ENCODE measurements around the gene RERE.
"Not testable (repeated sequence)": the region's sequence is repeated elsewhere in the genome, so short reads cannot be mapped to it uniquely, and the experiment has no call there.

Gene RERE

DNA sequence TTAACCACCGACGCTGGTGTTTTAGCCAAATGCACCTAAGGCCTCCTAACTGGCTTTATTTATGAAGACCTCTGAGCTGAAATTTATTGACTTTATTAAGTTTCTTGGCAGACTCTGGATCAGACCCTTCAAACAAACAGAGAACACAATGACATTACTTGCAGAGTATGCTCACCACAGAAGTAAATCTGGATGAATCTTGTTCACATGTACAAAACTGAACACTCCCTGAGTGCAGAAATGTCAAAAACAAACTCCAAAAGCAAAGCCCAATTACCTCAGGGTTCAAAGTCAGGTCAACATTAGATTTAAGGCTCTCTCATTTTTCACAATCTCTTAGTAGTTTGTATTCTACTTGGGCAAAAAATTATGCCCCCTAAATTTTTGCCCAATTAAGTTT, 280.9 kb downstream of the RERE start:
- no peak for FAIRE-seq

DNA sequence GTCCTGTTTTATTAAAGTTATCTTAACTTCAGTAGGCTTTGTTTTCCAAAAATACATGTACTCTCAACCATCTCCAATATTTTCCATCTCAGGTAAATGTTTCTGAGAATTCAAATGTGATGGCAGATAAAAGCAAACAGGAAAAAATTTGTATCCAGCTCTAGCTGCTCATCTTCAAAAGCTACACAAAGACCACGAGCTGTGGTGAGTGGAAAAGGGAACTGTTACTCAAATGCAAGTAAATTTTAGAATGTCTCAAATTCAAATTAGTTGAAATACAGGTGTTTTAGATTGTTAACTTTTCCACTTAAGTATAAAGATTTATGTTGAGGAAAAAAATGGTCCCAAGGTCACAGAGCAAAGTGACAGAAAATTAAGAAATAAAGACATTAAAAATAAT, 283.5 kb downstream of the RERE start:
- FAIRE-seq = no peak

DNA sequence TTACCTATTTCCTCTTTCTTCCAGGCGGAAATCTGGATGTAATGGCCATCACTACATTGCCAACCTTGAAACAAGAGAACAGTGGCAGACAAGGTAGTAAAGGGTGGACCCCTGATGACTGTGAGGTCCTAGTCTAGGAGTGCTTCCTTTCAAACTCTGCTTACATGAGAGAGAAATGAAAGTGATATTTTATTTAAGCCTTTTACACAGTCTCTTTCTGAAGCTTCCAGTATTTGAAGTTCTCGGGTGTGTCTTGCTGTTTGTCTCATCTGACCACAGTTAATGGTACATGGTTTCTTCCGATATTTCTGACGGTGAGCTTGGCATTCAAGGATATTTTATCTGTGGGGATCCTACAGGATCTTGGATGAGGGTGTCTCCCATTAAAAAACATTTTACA, 284.3 kb downstream of the RERE start:
- FAIRE-seq = no peak

DNA sequence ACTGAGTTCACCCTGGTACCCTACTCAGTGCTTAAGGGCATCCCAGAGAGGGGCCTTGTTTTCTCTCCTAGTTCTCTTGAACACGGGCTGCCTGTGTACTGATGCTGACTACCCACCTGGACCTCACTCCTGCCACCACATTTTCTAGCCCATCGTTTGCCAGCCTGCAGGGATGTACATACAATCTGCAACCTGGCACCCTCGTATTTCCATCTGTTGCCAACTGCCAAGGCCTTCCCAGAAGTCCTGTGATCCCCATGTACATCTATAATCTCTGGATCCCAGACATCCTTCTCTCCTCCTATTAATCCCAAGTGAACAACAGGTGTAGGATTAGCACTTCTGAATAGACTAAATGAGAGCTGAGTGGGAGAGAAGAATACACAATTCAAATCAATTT, 287.5 kb downstream of the RERE start:
- no peak for FAIRE-seq

DNA sequence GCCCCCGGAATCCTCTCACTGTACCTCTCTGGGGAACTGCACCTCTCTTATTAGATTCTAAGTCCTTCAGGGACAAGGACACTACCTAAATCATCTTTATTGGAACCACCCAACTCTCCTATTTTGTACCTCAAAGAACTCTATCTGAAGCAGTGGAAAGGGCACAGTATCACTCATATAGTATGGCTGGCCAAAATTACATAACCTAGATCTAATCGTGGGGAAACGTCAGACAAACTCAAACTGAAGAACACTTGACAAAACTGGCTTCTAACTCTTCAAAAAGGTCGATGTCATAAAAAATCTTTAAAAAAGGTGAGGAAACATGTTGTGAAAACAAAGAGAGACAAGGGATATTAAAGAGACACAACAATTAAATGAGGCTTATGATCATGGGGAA, 289.5 kb downstream of the RERE start:
- no peak for FAIRE-seq

DNA sequence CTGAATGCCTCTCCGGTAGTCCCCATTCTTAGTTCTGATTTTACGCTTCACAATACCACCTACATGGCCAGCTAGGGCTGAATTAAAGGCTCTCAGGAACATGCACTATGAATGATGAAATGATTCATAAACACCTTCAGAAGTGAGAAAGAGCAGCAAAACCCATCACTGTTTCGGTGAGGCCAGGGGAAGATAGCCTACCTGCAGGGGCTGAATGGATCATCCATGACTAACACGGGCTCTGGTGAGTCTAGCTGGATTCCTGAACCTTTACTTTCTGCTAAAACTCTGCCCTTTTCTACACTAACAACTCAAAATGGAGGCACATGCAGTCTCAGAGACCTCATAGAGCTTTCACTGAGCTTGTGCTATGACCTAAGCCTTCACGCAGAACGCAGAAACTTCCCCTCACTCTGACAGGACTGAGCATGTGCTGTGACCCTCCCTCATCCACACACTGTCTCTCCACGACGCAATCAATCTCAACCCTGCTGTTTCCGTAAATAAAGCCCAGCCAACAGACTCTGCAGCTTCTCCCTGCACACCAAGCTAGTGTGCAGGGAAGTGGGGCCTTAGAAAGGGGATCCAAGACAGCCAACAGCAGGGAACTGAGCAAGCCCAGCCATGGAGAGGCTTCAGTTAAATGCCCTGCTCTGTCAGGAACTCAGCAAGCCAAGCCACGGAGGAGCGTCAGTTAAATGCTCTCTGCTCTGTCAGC, 291.7 kb downstream of the RERE start:
- no peak for FAIRE-seq

DNA sequence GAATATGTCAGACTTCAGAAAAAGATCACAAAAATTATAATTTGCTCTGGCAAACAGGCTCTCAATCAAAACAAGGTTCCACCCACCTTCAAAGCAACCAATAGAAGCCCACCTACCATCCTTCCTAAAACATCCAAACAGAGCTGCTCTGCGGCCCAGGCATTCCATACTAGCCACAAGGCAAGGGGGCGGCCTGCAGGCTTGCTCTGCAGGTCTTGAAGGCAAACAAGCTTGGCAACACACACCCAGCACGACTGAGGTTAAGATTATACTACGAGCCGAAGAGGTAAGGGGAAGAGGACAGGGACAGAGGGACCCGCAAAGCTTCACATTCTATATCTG, 292.3 kb downstream of the RERE start:
- no peak for FAIRE-seq

DNA sequence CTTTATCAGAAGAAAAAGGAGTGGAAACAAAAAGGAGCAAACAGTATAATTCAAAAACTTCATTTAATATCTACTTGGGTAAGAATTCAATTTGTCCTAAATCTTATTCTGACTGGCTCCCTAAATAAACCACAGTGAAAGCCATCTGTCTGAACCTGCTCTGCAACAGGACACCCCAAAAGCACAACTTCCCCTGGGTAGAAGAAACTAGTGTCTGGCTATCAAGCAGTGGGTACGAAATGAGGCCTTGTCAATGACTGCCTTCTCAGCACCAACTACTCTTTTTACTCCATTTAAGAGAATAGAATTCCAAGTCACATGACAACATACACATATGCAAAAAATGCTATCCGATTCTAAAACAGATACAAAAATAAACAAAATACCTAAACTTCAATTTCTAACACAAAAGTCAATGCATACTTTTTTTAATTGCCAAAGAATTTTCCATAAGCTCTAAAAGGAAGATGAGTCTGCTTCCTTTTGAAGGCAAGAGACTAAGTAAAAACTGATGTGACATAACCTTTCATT, 292.7 kb downstream of the RERE start:
- no peak for FAIRE-seq

DNA sequence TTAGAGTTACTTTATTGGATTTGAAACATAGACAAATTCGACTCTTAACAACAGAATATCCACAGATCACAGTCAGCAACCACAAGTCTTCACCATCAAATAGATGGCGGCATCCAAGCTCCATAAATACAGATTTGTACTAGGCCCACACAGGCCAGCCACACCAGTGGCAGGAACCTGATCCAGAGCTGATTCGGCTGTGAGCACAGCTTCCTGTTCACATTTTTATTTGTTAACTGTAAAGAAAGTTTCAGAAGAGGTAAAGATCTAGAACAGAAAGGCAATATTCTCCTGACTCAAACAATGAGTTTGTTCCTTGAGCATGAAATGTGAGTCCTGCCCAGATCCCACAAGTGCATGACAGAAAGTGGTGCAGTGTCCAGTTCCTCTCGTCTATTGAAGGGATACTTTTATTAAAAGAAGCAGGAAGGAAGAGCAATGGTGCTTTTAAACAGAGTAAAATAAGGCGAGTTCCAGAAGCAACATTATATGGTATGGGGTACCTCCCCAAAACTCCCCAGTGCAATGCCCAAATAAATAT, 293.7 kb downstream of the RERE start:
- FAIRE-seq = no peak

DNA sequence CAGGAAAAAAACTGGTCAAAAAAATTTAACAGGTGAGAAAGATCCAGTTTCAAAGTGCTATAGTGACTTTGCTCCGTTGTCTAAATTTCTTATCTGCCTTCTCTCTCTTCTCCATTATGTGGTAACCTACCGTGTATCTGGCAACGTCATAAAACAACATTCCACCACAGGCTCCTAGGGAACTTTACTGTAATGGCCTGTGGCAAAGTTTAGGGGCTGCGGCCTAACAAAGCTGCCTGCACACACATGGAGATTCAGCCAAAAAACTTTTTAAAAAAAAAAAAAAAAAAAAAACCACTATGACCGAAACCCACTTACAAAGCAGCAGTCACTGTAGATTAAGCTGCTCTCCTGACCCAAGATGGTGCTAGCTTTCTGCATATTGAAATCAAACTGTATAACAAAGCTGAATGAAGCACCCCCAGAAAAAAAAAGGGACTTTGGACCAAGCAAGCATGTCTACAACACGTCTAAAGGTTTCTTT, 296.9 kb downstream of the RERE start:
- no peak for FAIRE-seq

DNA sequence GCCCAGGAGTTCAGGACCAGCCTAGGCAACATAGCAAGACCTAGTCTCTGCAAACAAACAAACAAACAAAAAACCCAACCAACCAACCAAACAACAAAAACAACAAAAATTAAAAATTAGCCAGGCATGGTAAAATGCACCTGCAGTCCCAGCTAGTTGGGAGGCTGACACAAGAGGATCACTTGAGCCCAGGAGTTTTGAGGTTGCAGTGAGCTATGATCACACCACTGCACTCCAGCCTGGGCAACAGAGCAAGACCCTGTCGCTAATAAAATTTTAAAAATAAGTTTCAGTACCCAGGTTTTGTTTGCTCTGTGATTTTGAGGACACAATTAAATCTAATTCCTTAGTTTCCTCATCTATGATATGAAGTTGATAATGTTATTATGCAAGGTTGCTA, 298.3 kb downstream of the RERE start:
- no peak for FAIRE-seq

DNA sequence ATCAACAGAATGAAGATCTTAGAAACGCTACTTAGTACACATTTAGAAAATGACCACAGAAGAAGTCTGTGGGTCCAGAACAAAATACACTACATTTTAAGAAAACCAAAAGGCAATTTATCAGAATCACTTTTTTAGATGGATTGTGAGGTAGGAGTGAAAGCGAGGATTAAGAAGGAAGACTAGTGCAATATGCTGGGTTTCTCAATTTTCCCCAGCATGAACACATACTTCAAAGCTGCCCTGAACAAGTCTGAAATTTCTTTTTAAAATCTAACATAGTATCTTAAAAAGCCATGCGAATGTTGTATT, 299.0 kb downstream of the RERE start:
- FAIRE-seq = no peak

DNA sequence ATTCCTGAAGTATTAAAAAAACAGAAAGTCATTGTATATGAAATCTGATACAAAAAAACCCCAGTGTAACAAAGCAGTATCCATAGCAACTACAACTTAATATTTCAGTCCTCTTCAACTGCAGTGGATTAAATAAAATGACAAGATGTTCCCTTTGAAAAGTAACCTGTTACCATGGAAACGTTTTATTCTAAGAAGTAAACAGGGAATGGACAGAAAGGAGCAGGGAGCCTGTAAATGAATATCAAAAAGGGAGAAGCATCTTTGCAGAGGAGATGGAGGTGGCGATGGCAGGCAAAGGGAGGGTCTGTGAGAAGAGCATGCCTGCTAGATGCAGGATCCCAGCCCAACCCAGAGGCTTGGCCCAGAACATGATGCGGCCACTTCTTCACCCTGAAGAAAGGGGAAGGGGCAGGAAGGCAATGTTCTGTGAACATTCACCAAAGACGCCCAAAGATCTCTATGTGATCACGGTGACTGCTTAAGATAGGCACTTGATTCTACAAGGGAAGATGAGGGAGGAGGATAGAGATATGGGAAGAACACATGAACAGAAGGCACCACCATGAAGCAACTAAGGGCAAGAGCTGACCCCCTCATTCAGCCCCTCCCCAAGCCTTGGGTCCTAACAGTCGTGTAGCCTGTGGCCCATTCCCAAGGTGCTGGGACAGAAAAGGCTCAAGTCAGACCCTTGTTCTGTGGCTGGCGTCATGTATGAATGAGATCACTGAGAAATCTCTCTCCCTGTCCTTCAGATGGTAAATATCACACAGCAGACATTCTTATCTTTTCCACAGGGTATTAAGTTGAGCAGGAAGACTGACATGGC, 299.6 kb downstream of the RERE start:
- no peak for FAIRE-seq

DNA sequence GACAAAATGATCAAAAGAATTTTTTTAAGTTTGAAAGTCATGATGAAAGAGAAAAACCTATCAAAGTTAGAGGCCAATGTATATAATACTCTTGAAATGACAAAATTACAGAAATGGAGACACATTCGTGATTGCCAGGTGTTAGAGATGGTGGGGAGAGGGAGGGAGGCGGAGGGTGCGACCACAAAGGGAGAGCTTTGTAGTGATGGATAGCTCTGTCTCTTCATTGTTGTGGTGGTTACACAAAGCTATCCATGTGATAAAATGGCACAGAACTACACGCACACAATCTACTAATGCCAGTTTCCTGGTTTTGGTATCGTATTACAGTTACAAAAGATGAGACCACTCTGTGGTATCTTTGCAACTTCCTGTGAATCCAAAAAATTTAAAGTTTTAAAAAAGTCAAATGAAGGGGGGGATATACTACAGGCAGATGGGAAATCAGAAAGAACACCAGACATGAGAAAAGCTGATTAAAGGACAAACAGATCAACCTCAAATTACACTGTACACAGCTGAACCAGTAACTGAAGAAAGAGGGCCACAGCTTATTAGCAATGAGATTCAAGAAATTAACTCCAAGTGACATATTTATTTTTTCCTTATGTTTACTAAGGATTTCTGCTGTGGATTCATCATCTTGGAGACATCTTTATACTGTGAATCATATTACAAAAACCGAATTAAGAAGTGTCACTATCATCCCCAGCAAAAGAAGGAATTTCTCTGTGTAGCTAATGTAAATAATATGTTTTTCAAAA, 300.5 kb downstream of the RERE start:
- FAIRE-seq = no peak

DNA sequence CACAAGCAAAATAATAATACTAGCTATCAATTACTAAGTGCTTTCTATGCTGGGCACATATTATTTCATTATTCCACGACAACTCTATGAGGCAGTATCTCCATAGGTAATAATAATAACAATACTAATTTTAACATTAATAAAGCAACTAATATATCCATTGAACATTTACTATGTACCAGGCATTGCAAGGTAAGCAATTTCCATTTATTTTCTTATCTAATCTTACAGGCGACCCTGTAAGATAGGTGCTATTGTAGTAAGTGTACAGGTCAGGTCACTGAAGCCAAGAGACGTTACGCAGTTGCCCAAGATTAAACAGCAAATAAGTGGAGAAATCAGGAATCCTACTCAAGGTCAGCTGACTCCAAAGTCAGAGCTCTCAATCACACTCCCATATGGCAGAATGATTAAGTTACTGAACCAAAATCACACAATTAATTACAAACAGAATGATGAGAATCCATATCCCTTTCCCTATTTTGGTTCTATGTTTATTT, 301.1 kb downstream of the RERE start:
- no peak for FAIRE-seq

DNA sequence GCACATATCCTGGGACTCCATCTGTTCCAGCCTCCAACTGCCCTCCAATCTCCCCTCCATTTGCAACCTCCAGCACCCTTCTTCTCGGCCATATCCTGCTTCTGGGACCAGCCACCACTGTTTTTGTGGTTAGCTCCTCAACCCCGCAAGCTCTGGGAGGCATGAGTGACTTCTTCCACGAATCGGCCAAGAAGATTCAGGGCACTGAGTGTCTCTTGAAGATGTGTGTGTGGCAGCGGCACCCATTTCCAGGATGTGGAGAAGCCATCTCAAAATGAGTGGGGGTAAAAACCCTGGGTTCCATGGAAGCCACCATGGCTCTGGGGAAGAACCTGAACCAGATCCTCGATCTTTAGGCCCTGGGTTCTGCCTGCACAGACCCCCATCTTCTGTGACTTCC, 304.9 kb downstream of the RERE start:
- FAIRE-seq = no peak

DNA sequence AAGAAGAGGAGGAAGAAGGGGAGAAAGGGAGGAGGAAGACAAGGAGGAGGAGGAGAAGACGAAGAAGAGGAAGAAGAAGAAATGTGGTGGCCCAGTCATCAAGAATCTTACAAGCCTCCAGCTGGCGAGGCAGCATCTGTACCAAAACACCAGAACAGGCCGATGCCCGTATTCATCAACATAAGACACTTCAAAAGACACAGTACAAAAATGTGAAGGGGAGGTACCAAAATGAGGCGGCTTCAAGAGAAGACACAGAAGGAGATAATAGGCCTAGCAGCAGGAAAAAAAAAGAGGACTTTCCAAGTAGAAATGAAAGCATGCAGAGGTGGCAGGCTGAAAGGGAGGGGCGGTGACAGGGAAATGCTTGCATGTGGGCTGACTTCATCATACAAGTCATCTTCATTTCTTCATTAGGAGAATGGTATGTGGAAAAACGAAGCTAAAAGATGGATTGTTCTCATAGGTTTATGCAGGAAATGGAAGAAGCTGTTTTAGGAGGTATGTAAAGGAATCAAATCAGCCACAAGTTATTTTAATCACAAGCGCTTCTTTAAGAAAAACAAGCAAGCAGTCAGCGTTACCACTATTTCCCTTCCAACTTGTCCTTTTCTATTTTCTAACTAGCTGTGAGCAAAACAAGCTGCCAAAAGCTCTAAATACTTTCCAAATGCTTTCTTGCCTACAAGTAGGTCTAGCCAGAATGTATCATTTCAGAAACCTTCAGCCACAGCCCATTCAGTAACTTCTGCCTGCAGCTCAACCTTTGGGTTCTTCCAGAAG, 307.2 kb downstream of the RERE start:
- FAIRE-seq = no peak

DNA sequence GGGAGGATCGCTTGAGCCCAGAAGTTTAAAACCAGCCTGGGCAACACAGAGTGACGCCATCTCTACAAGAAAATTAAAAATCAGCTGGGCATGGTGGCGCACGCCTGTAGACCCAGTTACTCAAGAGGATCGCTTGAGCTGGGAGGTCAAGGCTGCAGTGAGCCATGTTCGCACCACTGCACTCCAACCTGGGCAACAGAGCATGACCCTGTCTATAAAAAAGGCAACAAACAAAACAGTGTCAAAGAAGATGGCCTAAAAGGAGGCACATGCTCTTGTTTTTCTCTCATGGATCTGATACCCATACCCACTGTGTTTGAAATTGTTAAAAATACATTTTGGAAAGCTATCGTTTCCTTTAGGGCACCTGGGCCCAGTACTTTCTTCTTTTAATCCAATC, 307.9 kb downstream of the RERE start:
- FAIRE-seq = no peak

DNA sequence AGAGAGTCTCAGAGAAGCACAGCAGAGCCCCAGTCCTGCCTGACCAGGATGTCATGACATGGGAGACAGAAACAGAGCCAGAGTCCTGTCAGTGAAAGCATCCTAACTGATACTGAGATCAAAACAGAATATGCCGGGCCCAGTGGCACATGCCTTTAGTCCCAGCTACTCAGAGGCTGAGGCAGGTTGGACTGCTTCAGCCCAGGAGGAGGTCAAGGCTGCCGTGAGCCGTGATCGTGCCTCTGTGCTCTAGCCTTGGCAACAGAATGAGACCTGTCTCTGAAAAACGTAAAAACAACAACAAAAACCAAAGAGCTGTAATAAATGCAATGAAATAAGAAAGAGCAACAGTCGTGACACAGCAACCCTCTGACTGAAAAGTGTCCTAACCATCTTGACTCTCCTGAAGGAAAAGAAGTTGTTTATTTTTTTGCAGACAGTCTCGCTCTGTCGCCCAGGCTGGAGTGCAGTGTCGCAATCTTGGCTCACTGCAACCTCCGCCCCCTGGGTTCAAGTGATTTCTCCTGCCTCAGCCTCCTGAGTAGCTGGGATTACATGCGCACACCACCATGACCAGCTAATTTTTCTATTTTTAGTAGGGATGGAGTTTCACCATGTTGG, 310.3 kb downstream of the RERE start:
- FAIRE-seq = no peak

DNA sequence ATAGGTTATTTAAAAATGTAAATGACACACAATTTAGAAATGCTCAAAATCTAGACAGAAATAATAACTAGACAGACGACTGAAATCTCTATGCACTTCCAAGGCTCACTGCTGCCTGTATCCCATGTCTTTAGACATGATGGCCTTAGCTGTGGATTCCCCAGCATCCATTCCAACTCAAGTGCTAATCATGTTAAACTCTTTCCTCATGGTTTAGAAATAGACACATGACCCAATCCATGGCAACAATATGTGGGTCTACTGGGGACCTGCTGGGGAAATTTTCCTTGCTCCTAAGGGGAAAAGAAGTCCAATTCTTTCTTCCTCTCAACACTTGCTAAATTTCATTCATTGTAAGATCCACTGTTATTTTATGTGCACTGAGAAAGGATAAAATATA, 311.0 kb downstream of the RERE start:
- no peak for FAIRE-seq

DNA sequence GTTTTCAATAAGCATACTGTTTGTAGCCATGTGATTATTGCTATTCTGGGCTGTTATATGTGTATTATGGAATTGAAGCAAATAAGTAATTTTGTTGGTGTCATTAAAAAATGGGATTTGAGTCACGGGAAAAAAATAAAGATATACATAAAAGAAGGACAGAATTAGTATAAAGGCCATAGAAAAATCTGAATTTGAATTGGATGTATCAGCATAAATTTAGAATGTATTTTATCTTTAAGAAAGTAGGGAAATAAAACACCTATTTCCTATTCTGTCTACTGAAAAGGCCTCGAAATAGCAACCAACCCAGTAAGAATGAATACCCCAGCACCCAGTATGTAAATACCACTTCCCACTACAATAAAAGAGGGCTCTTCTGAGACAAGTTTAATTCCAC, 313.6 kb downstream of the RERE start:
- no peak for FAIRE-seq

DNA sequence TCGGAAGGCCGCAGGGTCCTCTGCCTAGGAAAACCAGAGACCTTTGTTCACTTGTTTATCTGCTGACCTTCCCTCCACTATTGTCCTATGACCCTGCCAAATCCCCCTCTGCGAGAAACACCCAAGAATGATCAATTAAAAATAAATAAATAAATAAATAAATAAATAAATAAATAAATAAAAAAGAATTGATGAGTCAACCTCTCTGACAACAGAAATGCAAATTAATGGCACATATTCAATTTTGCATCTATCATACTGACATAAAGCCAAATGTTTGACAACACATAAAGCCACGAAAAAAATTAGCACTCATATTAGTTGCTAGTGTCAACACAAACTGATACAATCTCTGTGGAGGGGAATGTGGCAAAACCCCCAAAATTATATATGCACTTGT, 314.5 kb downstream of the RERE start:
- FAIRE-seq = not testable (repeated sequence)

All from colon (tissue), 2 donors.